ENCODE results near the gene SLC8A1.

The SLC8A1 gene

DNA sequence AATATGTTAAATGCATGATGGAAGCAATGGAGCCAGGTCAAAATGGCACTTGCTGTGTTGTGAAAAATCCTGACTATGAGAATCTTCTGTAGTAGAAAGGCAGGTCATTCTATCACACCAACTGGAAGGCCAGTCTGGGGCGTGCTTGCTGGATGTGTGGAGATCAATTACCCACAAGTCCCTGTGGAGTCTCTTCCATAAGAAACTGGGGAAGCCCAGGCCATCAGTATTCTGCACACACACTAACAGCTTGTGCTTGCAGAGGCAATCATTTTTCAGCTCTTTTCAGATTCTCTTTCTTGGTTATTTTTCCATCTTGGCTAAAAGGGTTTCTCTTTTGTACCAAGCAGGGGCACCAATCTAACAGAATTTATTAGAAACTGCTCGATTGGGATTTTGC, 190.8 kb downstream of the SLC8A1 start:
- intact Hi-C loops (cut with DNase I; ENCODE audit: low total_unique reads): no loop called here
- Histone ChIP-seq H3K27me3 (no peaks in the 10 kb centered on the region), H3K27ac (no peak overlapping the region), H3K4me1 (no peaks in the 10 kb centered on the region), H3K4me3 (no peak overlapping the region), H3K9me3 (no peaks in the 10 kb centered on the region), H3K36me3 (no peaks in the 10 kb centered on the region)
- TF ChIP-seq CTCF (IDR thresholded peaks at IDR 0.05): no peak
- no peak for DNase-seq

- Histone ChIP-seq H3K36me3 (no peaks in the 10 kb centered on the region), H3K27ac (no peak overlapping the region), H3K9me3 (no peaks in the 10 kb centered on the region), H3K4me1 (no peaks in the 10 kb centered on the region), H3K4me3 (no peak overlapping the region), H3K27me3 (no peaks in the 10 kb centered on the region)
- intact Hi-C loops (cut with DNase I; ENCODE audit: low total_unique reads): no loop called here
- DNase-seq: no peak
- TF ChIP-seq CTCF (IDR thresholded peaks at IDR 0.05): no peak
Measured at GRCh38 chr2:40260437-40260836, 191.5 kb downstream of the SLC8A1 start.

GRCh38 chr2:40259900-40260299, 192.0 kb downstream of the SLC8A1 start:
- intact Hi-C loops (cut with DNase I; ENCODE audit: low total_unique reads): no loop called here
- TF ChIP-seq CTCF (IDR thresholded peaks at IDR 0.05): no peak
- Histone ChIP-seq H3K4me3 (no peak overlapping the region), H3K9me3 (no peaks in the 10 kb centered on the region), H3K36me3 (no peaks in the 10 kb centered on the region), H3K27ac (no peak overlapping the region), H3K27me3 (no peaks in the 10 kb centered on the region), H3K4me1 (no peaks in the 10 kb centered on the region)
- no peak for DNase-seq

DNA sequence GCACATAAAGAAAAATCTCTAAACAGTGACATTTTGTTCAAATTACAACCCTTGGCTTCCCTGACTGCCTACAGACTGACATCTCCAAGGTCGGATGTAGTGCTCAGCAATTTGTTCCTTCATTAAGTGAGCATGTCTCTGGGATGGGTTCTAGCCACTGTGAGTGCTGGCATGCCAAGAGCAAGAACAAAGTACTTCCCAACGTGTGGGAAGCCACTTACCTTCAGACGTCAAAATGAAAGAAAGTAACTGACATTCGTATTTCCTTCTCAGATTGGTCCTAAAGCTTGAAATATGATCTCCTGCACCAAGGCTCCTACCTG, 193.8 kb downstream of the SLC8A1 start:
- Histone ChIP-seq H3K36me3 (no peaks in the 10 kb centered on the region), H3K4me3 (no peak overlapping the region), H3K27me3 (no peaks in the 10 kb centered on the region), H3K9me3 (no peaks in the 10 kb centered on the region), H3K4me1 (no peaks in the 10 kb centered on the region), H3K27ac (no peak overlapping the region)
- TF ChIP-seq CTCF (IDR thresholded peaks at IDR 0.05): no peak
- intact Hi-C loops (cut with DNase I; ENCODE audit: low total_unique reads): no loop called here
- no peak for DNase-seq

DNA sequence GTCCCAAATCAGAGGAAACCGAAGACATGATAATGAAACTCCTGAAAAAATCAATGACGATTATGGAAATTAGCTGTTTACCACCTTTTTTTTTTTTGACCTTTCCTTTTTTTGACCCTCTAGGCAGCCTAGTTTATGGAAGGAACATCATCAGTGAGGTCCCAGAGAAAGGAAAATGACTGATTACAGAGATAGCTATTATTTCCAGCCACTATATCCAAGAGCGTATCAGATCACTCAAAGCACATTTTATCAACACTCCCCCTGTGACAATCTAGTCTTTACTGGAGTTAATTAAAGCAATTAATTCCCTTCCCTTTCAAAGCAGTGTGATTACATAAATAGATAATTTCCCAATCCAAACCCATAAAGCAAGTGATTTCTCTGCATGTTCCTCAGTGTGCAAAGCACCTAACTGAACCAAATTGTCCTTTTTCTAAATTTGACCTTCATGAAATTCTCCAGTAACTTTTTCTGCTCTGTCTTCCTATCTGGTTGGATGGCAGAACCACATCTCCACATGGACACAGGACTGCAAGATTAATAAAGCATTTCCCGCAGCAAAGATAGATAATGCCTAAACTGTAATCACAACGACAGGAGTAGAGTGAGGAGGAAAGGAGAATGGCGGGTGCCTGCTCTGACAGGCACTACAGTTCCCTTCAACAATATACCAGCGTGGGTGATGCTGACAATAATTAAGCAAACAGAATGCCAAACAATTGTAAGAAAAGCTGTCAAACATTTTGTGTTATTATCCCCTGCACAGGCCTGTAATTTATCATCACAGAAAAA, 194.4 kb downstream of the SLC8A1 start:
- Histone ChIP-seq H3K27me3 (no peaks in the 10 kb centered on the region), H3K27ac (no peak overlapping the region), H3K36me3 (no peaks in the 10 kb centered on the region), H3K9me3 (no peaks in the 10 kb centered on the region), H3K4me3 (no peak overlapping the region), H3K4me1 (no peaks in the 10 kb centered on the region)
- TF ChIP-seq CTCF (IDR thresholded peaks at IDR 0.05): no peak
- no peak for DNase-seq
- intact Hi-C loops (cut with DNase I; ENCODE audit: low total_unique reads): no loop called here

- Histone ChIP-seq H3K4me3 (no peak overlapping the region), H3K36me3 (no peaks in the 10 kb centered on the region), H3K27ac (no peak overlapping the region), H3K4me1 (no peaks in the 10 kb centered on the region), H3K27me3 (no peaks in the 10 kb centered on the region), H3K9me3 (no peaks in the 10 kb centered on the region)
- no peak for DNase-seq
- no peak for TF ChIP-seq CTCF (IDR thresholded peaks at IDR 0.05)
- intact Hi-C loops (cut with DNase I; ENCODE audit: low total_unique reads): no loop called here
Measured at GRCh38 chr2:40256649-40257048, 195.2 kb downstream of the SLC8A1 start.
